ENCODE measurements around the gene SHC3. TPM values are rescaled to one million over a fixed set of nuclear protein-coding genes. Genes with fewer than 3 reads are reported as not detected.

The SHC3 gene
- total RNA-seq, 4 donors from 2014 or later = 0.38 to 9.3 (median 4.4) TPM

DNA sequence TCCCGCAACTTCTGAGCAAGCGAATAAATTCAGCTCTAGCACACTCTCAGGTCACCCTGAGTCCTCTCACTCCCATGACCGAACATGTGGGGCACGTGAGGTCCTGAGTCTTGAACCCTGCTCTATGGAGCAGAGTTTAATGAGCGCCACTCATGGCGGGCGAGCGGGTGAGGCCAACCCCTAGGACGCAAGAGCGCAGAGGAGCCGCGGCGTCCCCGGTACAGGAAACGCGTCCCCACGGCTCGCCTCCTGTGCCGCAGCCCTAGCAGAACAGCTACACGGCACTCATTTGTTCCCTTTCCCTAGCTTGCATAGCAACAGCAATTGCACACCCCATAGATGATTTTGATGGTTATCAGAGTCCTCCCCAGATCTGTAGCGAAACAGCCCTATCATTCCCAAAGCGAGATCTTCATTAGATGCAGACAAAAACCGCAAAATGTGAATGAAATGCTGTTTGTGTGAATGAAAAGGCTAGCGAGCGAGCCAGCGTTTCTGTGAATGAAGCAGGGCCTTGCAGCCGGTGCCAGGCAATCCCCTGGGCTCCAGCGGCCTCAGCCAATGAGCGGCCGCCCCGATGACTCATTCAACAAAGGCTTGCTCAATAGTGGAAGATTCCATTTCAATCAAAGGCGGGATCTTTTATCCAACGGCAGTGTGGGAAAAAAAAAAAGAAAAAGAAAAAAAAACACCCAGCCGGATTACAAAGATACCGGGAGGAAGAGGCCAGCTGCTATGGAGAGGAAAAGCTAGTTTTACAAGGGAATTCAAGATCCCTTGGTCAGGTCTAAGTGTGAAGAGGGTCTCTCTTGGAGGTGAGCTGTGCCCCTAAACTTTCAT is 1.5 kb upstream of the SHC3 start:
- no peaks in the 10 kb centered on the region for H3K9me3 ChIP-seq
- intact Hi-C loops (cut with DNase I) = no loop called here
- 0 to 2% methylated on average over 13 to 18 of the region's 35 CpGs for WGBS, 2 donors

DNA sequence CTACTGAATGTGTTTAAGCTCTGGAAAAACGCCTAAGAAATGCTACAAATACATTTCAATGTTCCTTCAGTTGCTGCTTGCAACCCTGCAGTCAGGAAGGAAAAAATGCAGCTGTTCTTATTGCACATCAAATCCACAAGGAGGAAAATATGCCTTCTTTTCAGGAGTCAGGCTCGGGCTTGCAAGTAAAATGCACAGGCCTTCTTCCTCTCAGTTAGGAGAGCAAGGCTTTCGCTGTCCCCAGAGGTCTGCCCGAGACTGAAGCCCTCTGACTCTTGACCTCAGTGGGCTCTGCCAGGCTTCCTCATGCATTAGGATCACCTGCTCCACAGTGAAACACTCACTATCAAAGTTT is 899 bp upstream of the SHC3 start:
- DNase-seq = no peak
- Histone ChIP-seq H3K36me3 (no peaks in the 10 kb centered on the region), H3K4me1 (peaks cover 22 to 43% (median 26%) of the 10 kb centered on the region in 3 donors), H3K4me3 (peak overlapping the region; percentile 16 to 60 (median 40)), H3K9me3 (no peaks in the 10 kb centered on the region), H3K27me3 (peaks cover 0 to 46% (median 10%) of the 10 kb centered on the region in 4 donors), H3K27ac (peak overlapping the region; percentile 71 to 84 (median 82))
- intact Hi-C loops (cut with DNase I) = no loop called here
- no peak for TF ChIP-seq POLR2A (IDR thresholded peaks at IDR 0.05)
- TF ChIP-seq, protein P1, sequence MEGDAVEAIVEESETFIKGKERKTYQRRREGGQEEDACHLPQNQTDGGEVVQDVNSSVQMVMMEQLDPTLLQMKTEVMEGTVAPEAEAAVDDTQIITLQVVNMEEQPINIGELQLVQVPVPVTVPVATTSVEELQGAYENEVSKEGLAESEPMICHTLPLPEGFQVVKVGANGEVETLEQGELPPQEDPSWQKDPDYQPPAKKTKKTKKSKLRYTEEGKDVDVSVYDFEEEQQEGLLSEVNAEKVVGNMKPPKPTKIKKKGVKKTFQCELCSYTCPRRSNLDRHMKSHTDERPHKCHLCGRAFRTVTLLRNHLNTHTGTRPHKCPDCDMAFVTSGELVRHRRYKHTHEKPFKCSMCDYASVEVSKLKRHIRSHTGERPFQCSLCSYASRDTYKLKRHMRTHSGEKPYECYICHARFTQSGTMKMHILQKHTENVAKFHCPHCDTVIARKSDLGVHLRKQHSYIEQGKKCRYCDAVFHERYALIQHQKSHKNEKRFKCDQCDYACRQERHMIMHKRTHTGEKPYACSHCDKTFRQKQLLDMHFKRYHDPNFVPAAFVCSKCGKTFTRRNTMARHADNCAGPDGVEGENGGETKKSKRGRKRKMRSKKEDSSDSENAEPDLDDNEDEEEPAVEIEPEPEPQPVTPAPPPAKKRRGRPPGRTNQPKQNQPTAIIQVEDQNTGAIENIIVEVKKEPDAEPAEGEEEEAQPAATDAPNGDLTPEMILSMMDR (IDR thresholded peaks at IDR 0.05) = no peak
- WGBS, 2 donors = 9 to 10% methylated on average over 4 of the region's 4 CpGs

More for the DNA sequence above, 1.5 kb upstream of the SHC3 start:
- peak overlapping the region; percentile 71 to 84 (median 82) for H3K27ac ChIP-seq
- peaks cover 0 to 40% (median 10%) of the 10 kb centered on the region in 4 donors for H3K27me3 ChIP-seq
- H3K4me3 ChIP-seq = peak overlapping the region; percentile 16 to 60 (median 40)
- TF ChIP-seq POLR2A (IDR thresholded peaks at IDR 0.05) = peak in 1 of 4 donors; percentile 47
- TF ChIP-seq, protein P1 (IDR thresholded peaks at IDR 0.05) = no peak
- peak; percentile 11 for DNase-seq
- no peaks in the 10 kb centered on the region for H3K36me3 ChIP-seq
- H3K4me1 ChIP-seq = peaks cover 22 to 43% (median 26%) of the 10 kb centered on the region in 3 donors

DNA sequence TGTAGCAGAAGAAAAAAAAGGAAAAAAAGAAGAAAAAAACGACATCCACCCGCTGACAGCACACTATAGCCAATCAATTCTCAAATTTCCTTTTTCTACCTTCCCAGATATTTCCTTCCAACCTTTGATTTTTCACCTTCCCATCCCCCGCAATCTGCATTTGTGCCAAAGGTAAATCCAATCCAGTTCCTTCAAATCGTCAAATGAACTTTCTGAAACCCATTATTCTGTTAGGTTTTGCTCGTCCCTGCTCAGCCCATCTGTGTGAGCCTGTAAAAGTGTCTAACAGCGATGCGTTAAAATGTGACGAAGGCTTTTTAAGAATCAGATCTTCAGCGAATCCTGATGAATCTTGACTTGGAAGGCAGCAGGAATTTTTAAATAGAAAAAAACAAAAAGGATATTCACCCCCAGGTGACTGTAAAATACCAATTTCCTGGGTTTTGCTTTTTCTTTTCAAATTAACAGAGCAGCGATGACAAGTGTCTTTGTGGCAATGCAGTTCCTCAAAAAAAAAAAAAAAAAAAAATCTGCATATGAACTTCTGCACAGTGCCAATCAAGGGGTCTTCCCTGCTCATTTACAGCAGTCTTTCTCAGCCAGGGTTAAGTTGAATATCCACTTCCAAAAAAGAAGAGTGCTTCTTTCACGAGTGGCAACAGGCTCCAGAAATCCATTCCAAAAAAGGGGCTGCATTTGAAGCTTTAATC is 367 bp upstream of the SHC3 start:
- Histone ChIP-seq H3K4me3 (peak overlapping the region in 3 of 4 donors; percentile 43 to 78 (median 54)), H3K27ac (peak overlapping the region in 3 of 4 donors; percentile 82 to 84 (median 82)), H3K27me3 (peaks cover 0 to 51% (median 10%) of the 10 kb centered on the region in 4 donors), H3K9me3 (no peaks in the 10 kb centered on the region), H3K36me3 (no peaks in the 10 kb centered on the region), H3K4me1 (peaks cover 22 to 43% (median 26%) of the 10 kb centered on the region in 3 donors)
- intact Hi-C loops (cut with DNase I) = no loop called here
- TF ChIP-seq POLR2A (IDR thresholded peaks at IDR 0.05) = no peak
- TF ChIP-seq, protein P1 (IDR thresholded peaks at IDR 0.05) = no peak
- WGBS, 2 donors = 52 to 55% methylated on average over 11 of the region's 11 CpGs
- no peak for DNase-seq

DNA sequence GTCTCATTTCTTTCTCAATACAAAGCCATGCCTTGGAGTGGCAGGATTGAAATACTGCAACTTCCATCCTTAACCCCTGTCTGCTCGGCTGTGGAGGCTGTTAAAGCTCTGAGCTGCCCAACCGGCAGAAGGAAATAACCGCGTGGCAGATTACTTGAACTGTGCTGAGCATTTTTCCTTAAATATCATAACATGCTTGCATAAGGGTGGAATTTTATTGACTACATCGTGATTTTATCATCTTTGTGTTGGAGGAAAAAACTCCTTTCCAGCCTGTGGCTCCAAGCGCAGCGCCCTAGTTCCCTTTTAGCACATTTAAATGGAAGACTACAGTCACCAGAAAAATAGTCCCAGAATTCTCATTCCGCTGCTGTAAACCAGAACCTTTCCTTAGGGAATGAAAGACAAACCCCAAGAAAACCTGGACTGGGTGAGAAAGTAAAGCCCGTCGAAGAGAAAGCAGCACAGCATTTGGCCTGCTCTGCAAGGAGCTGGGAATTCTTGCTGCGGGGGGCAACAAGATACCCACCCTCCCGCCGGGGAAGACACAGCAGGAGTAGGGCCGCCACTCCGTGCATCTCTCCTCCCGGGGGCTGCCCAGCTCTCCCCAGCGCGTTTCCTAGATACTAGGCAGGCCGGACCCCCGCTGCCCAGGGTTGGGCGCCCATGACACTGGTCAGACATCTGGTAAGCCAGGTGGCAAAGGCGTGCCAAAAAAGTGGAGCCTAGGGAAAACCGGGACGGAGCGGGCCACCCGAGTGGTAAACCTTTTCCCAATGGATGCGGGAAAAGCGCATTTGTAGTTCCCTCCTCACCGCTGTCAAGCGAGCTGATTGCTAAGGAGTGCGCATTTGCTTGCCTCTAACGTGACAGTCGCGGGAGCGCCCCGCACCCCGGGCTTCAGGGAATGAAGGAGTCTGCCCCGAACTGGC is 1.3 kb downstream of the SHC3 start:
- H3K27me3 ChIP-seq = peaks cover 0 to 63% (median 10%) of the 10 kb centered on the region in 4 donors
- TF ChIP-seq POLR2A (IDR thresholded peaks at IDR 0.05) = no peak
- TF ChIP-seq, protein P1 (IDR thresholded peaks at IDR 0.05) = no peak
- H3K9me3 ChIP-seq = no peaks in the 10 kb centered on the region
- no peak for DNase-seq
- no peaks in the 10 kb centered on the region for H3K36me3 ChIP-seq
- WGBS, 2 donors = 23 to 38% methylated on average over 6 to 17 of the region's 38 CpGs
- intact Hi-C loops (cut with DNase I) = no loop called here
- peak overlapping the region; percentile 33 to 78 (median 48) for H3K4me3 ChIP-seq
- H3K27ac ChIP-seq = peak overlapping the region; percentile 22 to 83 (median 46)
- peaks cover 22 to 43% (median 26%) of the 10 kb centered on the region in 3 donors for H3K4me1 ChIP-seq

All from esophagus squamous epithelium (tissue), 5 donors.